SJCRH30 (cell line): ENCODE measurements around the gene PIK3R3. TPM values are rescaled to one million over a fixed set of nuclear protein-coding genes. Genes with fewer than 3 reads are reported as not detected.
A peak's percentile ranks its signal among the peaks of the same experiment; 100 is the strongest.

ENCODE experiments used
- DNase-seq, 2 experiments: peaks; one replicate each; pipeline ENCODE4 v3.0.0-alpha.2; 2015 to 2020
- H3K27ac ChIP-seq: fragments of 250-450 bp; sonication (Bioruptor Pico); 2 replicates; pipeline ENCODE4 v1.5.1; 2020; ENCODE audit warnings: mild to moderate bottlenecking, moderate library complexity
- H3K27me3 ChIP-seq: fragments of 250-450 bp; sonication (Bioruptor Pico); 2 replicates; pipeline ENCODE4 v1.5.1; 2020; ENCODE audit warnings: mild to moderate bottlenecking, moderate library complexity
- H3K36me3 ChIP-seq: fragments of 250-450 bp; sonication (Bioruptor Pico); 2 replicates; pipeline ENCODE4 v1.5.1; 2020; ENCODE audit warnings: mild to moderate bottlenecking, moderate library complexity
- H3K4me1 ChIP-seq: fragments of 250-450 bp; sonication (Bioruptor Pico); 2 replicates; pipeline ENCODE4 v1.5.1; 2020; ENCODE audit warnings: mild to moderate bottlenecking, moderate library complexity
- H3K4me3 ChIP-seq: fragments of 250-450 bp; sonication (Bioruptor Pico); 2 replicates; pipeline ENCODE4 v1.5.1; 2020; ENCODE audit warnings: mild to moderate bottlenecking, moderate library complexity
- H3K9me3 ChIP-seq: fragments of 250-450 bp; sonication (Bioruptor Pico); replicated peaks from 2 replicates; pipeline ENCODE4 v1.5.1; 2020; ENCODE audit warnings: mild to moderate bottlenecking, moderate library complexity
- total RNA-seq: library from RNA; depleted of rRNA; stranded (reverse); fragments of >200 nt; shearing (Covaris generic); gene quantifications from 2 replicates; pipeline ENCODE4 v1.2.3, GENCODE V29; 2014; rRNA removed

The PIK3R3 gene
- total RNA-seq: 19.5 and 23.5 TPM in 2 replicates

- no peaks in the 10 kb centered on the region for H3K36me3 ChIP-seq
Measured at GRCh38 chr1:46132529-46133180, at the start of gene PIK3R3. PIK3R3 (minus strand) TSS chr1:46132629; CDS start chr1:46131952, 677 bp downstream.

GRCh38 chr1:46181343-46182260, 49.2 kb upstream of the PIK3R3 start:
- Histone ChIP-seq H3K4me3 (no peak overlapping the region), H3K27ac (no peak overlapping the region), H3K4me1 (peaks cover 26% of the 10 kb centered on the region), H3K27me3 (no peaks in the 10 kb centered on the region), H3K36me3 (no peaks in the 10 kb centered on the region), H3K9me3 (no peaks in the 10 kb centered on the region)
- DNase-seq: peak in 1 of 2 experiments; percentile 62

More at GRCh38 chr1:46132529-46133180, at the start of gene PIK3R3:
- H3K27me3 ChIP-seq: no peaks in the 10 kb centered on the region
- H3K4me3 ChIP-seq: peak within 1 kb of the TSS; percentile 66
- H3K27ac ChIP-seq: peak within 1 kb of the TSS; percentile 98
- H3K9me3 ChIP-seq: no peaks in the 10 kb centered on the region
- peak; percentile 99 for DNase-seq
- H3K4me1 ChIP-seq: peaks cover 21% of the 10 kb centered on the region

DNA sequence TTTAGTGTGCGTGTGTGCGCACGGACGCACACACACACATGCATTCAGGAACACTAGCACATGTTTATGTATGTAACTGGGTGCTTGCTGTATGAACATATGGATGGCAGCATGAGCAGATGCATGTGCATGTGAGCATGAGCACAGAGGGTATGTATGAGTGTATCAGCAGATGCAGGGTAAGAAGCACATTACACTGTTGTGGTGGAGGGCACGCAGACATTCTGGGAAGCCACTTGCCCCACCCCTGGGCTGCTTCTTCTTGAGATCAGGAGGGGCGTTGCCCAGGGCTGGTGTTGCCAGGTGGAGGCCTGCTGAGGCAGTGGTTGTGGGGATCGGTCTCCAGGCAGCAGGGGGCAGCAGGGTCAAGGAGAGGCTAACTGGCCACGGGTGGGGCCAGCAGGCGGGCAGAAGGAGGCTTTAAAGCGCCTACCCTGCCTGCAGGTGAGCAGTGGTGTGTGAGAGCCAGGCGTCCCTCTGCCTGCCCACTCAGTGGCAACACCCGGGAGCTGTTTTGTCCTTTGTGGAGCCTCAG, 47.7 kb upstream of the PIK3R3 start:
- no peaks in the 10 kb centered on the region for H3K27me3 ChIP-seq
- no peaks in the 10 kb centered on the region for H3K36me3 ChIP-seq
- H3K27ac ChIP-seq: no peak overlapping the region
- H3K9me3 ChIP-seq: no peaks in the 10 kb centered on the region
- no peak overlapping the region for H3K4me3 ChIP-seq
- peaks cover 26% of the 10 kb centered on the region for H3K4me1 ChIP-seq
- DNase-seq: no peak

DNA sequence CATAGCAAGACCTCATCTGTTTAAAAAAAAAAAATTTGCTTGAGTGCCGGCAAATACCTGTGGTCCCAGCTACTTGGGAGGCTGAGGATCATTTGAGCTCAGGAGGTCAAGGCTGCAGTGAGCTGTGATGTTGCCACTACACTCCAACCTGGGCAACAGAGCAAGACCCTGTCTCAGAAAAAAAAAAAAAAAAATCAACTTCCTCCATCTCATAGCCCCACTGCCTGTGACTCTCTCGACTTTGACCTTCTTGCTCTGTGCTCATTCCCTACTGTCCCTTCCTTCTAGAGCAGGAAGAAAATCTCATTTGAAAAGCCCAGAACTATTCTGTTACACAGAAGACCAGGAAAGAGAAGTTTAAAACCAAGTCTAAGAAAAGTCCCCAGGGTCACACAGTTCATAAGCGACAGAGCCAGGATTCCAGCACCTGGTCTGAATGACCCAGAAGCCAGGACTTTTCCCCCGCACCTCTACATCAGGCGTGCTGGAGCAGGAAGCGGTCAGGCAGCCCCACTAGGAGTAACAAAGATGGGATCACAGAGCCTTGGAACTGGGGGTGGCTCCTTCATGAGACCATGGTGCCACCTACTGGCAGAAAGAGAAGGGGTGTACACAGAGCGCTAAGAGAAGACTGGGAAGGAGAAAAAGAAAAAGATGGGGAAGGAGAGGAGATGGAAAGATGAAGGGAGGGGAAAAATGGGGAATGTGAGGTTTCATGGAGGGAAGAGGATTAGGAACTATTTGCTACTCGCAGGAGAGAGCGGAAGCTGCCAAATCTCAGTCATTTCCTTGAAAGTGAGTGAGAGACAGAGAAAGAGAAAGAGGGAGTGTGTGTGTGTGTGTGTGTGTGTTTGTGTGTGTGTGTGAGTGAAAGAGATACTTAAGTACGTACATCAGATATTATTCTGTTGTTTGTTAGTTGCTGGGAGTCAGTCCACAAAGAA, 47.0 kb upstream of the PIK3R3 start:
- Histone ChIP-seq H3K27me3 (no peaks in the 10 kb centered on the region), H3K4me1 (peaks cover 31% of the 10 kb centered on the region), H3K27ac (no peak overlapping the region), H3K9me3 (no peaks in the 10 kb centered on the region), H3K4me3 (no peak overlapping the region), H3K36me3 (no peaks in the 10 kb centered on the region)
- DNase-seq: peak; percentile 88 to 97

- no peak for DNase-seq
- H3K27me3 ChIP-seq: no peaks in the 10 kb centered on the region
- peaks cover 20% of the 10 kb centered on the region for H3K4me1 ChIP-seq
- H3K4me3 ChIP-seq: no peak within 1 kb of the TSS
- no peaks in the 10 kb centered on the region for H3K36me3 ChIP-seq
- no peak within 1 kb of the TSS for H3K27ac ChIP-seq
- no peaks in the 10 kb centered on the region for H3K9me3 ChIP-seq
Measured at GRCh38 chr1:46176211-46176865, 43.9 kb upstream of the PIK3R3 start, which contains the start of gene P3R3URF. P3R3URF (minus strand) TSS chr1:46176488; CDS start chr1:46176471, 17 bp downstream.

DNA sequence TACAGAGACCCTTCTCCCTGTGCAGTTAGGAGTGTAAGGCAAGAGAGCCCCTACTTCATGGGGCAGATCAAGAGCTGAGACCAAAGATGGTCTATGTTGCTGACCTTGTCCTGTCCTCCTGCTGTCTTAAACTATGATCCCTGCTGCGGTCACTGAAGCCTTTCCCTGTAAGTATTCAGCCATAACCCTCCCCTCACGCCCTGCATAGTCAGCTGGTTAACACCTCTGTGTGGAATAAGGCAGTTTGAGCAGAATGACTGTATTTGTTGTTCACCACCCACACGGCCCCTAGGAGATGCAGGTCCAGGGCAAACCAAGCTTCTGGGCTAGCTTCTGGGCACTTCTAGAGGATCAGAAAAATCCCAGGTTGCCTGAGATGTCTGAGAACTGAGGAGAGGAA, 42.8 kb upstream of the PIK3R3 start:
- H3K27me3 ChIP-seq: no peaks in the 10 kb centered on the region
- H3K4me1 ChIP-seq: peaks cover 21% of the 10 kb centered on the region
- no peak overlapping the region for H3K27ac ChIP-seq
- H3K9me3 ChIP-seq: no peaks in the 10 kb centered on the region
- no peak overlapping the region for H3K4me3 ChIP-seq
- no peak for DNase-seq
- H3K36me3 ChIP-seq: no peaks in the 10 kb centered on the region

GRCh38 chr1:46174448-46175231, 42.2 kb upstream of the PIK3R3 start, which contains the start of gene TSPAN1:
TSPAN1 (plus strand) TSS chr1:46175087; CDS start chr1:46181108, 6,021 bp downstream.
- no peak within 1 kb of the TSS for H3K27ac ChIP-seq
- no peak within 1 kb of the TSS for H3K4me3 ChIP-seq
- DNase-seq: no peak
- no peaks in the 10 kb centered on the region for H3K9me3 ChIP-seq
- no peaks in the 10 kb centered on the region for H3K36me3 ChIP-seq
- no peaks in the 10 kb centered on the region for H3K27me3 ChIP-seq
- H3K4me1 ChIP-seq: peaks cover 21% of the 10 kb centered on the region

DNA sequence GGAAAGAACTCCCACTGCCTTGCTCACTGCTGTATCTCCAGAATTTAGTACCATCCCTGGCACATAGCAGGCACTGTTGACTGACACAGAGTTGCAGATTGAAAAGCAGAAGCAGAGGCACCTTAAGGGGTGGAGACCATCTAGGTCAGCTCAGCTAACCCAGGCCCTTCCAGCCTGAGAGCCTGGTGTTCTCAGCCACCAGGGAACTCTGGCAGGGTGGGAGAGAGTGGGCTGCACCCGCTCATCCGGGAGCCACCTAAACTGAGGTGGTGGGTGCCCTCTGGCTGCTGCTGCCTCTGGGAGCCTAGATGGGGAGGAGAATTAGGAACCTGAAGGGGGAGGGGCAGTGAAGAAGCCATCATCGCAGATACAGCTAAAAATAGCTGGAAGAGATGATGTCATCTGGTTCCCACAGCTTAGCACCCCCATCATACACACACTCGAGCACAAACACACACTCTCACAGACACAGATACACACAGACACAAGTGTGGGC, 41.0 kb upstream of the PIK3R3 start:
- no peaks in the 10 kb centered on the region for H3K9me3 ChIP-seq
- peaks cover 21% of the 10 kb centered on the region for H3K4me1 ChIP-seq
- H3K27ac ChIP-seq: no peak overlapping the region
- H3K27me3 ChIP-seq: no peaks in the 10 kb centered on the region
- no peaks in the 10 kb centered on the region for H3K36me3 ChIP-seq
- H3K4me3 ChIP-seq: no peak overlapping the region
- DNase-seq: peak in 1 of 2 experiments; percentile 54

- H3K4me1 ChIP-seq: peaks cover 21% of the 10 kb centered on the region
- H3K36me3 ChIP-seq: no peaks in the 10 kb centered on the region
- DNase-seq: no peak
- no peak overlapping the region for H3K4me3 ChIP-seq
- H3K27me3 ChIP-seq: no peaks in the 10 kb centered on the region
- H3K27ac ChIP-seq: no peak overlapping the region
- no peaks in the 10 kb centered on the region for H3K9me3 ChIP-seq
Measured at GRCh38 chr1:46172321-46172720, 39.9 kb upstream of the PIK3R3 start.

DNA sequence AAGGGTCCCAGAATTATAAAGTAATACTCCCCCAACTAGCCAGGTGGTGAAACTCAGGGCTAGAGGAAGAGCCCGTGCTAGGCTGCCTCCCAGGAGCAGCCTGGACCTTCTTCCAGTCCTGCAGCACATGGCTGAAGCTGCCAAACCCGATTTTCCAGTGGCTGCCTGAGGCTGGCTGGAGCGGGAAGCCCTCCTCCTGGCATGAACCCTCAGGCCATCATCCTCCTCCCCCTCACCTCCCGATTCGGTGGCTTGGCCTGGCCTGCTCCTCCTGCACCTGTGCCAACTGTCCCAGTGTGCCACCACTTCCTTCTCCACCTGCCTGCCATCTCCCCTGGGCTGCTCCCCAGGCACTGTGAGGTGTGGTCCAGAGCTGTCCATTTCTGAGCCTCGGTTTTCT, 39.4 kb upstream of the PIK3R3 start:
- Histone ChIP-seq H3K4me3 (no peak overlapping the region; the same call in 1 of the 2 replicates), H3K4me1 (peaks cover 21% of the 10 kb centered on the region), H3K27me3 (no peaks in the 10 kb centered on the region), H3K9me3 (no peaks in the 10 kb centered on the region), H3K36me3 (no peaks in the 10 kb centered on the region), H3K27ac (no peak overlapping the region)
- DNase-seq: no peak

DNA sequence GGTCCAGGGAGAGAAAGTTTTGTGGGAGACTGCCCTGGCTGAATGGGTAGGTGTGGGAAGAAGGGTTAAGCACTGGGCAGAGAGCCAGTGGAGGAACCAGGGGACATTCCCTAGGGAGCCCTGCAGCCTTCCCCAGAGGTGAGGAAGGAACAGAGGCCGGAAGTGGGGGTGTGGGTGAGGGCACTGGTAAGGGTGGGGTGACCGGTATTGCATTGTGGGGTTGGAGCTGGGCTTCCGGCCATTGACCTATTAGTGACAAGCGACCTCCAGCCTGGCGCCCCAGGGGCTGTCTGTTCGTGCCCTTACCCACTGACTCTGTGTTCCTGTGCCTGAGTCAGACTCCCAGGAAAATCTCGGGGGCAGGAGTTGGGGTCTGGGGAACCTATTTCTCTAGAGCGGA, 38.9 kb upstream of the PIK3R3 start:
- DNase-seq: peak; percentile 49 to 58
- H3K36me3 ChIP-seq: no peaks in the 10 kb centered on the region
- H3K27ac ChIP-seq: no peak overlapping the region
- peak overlapping the region; percentile 18 for H3K4me3 ChIP-seq
- H3K27me3 ChIP-seq: no peaks in the 10 kb centered on the region
- H3K4me1 ChIP-seq: peaks cover 21% of the 10 kb centered on the region
- H3K9me3 ChIP-seq: no peaks in the 10 kb centered on the region

GRCh38 chr1:46169811-46170454, 37.5 kb upstream of the PIK3R3 start:
- Histone ChIP-seq H3K4me3 (no peak overlapping the region), H3K27me3 (no peaks in the 10 kb centered on the region), H3K27ac (no peak overlapping the region), H3K4me1 (peaks cover 19% of the 10 kb centered on the region), H3K36me3 (no peaks in the 10 kb centered on the region), H3K9me3 (no peaks in the 10 kb centered on the region)
- no peak for DNase-seq
